A549 (cell line): ENCODE measurements around the gene AHSP. TPM values are rescaled to one million over a fixed set of nuclear protein-coding genes. Genes with fewer than 3 reads are reported as not detected.

Experiments
- ATAC-seq, 2 experiments: fragments of 200-7000 bp in 1 of 2; fragments of >200 bp in 1 of 2; cut with Nextera tagmentation in 1 of 2; cut with Tn5 transposase in 1 of 2; 3 replicates each; pipeline versions ENCODE4 v1.8.0 to v1.9.1; 2018 to 2020; ENCODE audit warnings: mild to moderate bottlenecking in 1 of 2, moderate library complexity in 1 of 2
- CTCF ChIA-PET: fragments of 300-600 bp; sonication (Branson Sonifier 250); formaldehyde crosslinking; extraction: SDS; loops from one replicate; lab custom pipeline; 2021; ENCODE audit warnings: antibody characterized with exemption, inconsistent platforms; lab: Yijun Ruan, JAX
- POLR2A ChIA-PET: fragments of 350-600 bp; formaldehyde crosslinking; extraction: SDS; loops from one replicate; lab custom pipeline; 2021; ENCODE audit warnings: antibody characterized with exemption, inconsistent platforms; lab: Yijun Ruan, JAX
- DNase-seq, 2 experiments: peaks; one replicate each; pipeline versions ENCODE4 v3.0.0 to v3.0.0-alpha.2; 2011 to 2016; ENCODE audit warnings: low read depth in 1 of 2, low spot score in 1 of 2
- FAIRE-seq: peaks from 2 replicates; lab custom pipeline; 2011; peaks lifted over from hg19 to GRCh38; lab: Jason Lieb, UNC
- H3K27ac ChIP-seq, 2 experiments: fragments of >200 bp; sonication (Bioruptor Twin); formaldehyde crosslinking; 3 replicates each; pipeline ENCODE4 v1.5.1; 2016 to 2017
- H3K4me1 ChIP-seq: fragments of >200 bp; sonication (Bioruptor Twin); formaldehyde crosslinking; 3 replicates; pipeline ENCODE4 v1.6.1; 2016
- H3K4me2 ChIP-seq: fragments of >200 bp; sonication (Bioruptor Twin); formaldehyde crosslinking; 3 replicates; pipeline ENCODE4 v1.6.1; 2016
- H3K4me3 ChIP-seq: fragments of >200 bp; sonication (Bioruptor Twin); formaldehyde crosslinking; 3 replicates; pipeline ENCODE4 v1.5.1; 2016
- H3K9me3 ChIP-seq: fragments of >200 bp; sonication (Bioruptor Twin); formaldehyde crosslinking; 3 replicates; pipeline ENCODE4 v1.6.1; 2016
- CHD4 ChIP-seq: fragments of 200-600 bp; sonication (generic); IDR thresholded peaks from 2 replicates; pipeline ENCODE4 v1.6.1; 2016; ENCODE audit warnings: antibody characterized with exemption, mild to moderate bottlenecking, borderline replicate concordance
- ESRRA ChIP-seq: fragments of 150-350 bp; IDR thresholded peaks from 2 replicates; pipeline ENCODE4 v1.6.1; 2014; ENCODE audit warnings: mild to moderate bottlenecking, low read length, borderline replicate concordance
- FOXS1 ChIP-seq: fragments of 250-450 bp; sonication (Bioruptor Pico); IDR thresholded peaks from 2 replicates; pipeline ENCODE4 v1.5.0; 2020; ENCODE audit warnings: mild to moderate bottlenecking, moderate library complexity
- HDAC2 ChIP-seq: fragments of 200-600 bp; sonication (generic); IDR thresholded peaks from 2 replicates; pipeline ENCODE4 v1.6.1; 2016
- HOXB5 ChIP-seq: fragments of 250-450 bp; sonication (Bioruptor Pico); IDR thresholded peaks from 2 replicates; pipeline ENCODE4 v1.5.0; 2020; ENCODE audit warnings: mild to moderate bottlenecking, moderate library complexity
- JUN ChIP-seq, 2 experiments: fragments of >200 bp; sonication (Bioruptor Twin); formaldehyde crosslinking; IDR thresholded peaks; 2 replicates in 1 of 2; 3 replicates in 1 of 2; pipeline ENCODE4 v1.6.1; 2016 to 2017
- JUNB ChIP-seq: fragments of >200 bp; sonication (Bioruptor Twin); formaldehyde crosslinking; IDR thresholded peaks from 2 replicates; pipeline ENCODE4 v1.6.1; 2016
- KDM1A ChIP-seq: fragments of 200-600 bp; sonication (generic); IDR thresholded peaks from 2 replicates; pipeline ENCODE4 v1.6.1; 2016; ENCODE audit warnings: low read depth, mild to moderate bottlenecking
- KDM5A ChIP-seq: fragments of 200-600 bp; sonication (generic); IDR thresholded peaks from 2 replicates; pipeline ENCODE4 v1.6.1; 2016; ENCODE audit warnings: antibody characterized with exemption, mild to moderate bottlenecking
- MAFK ChIP-seq: fragments of 450-650 bp; IDR thresholded peaks from 2 replicates; pipeline ENCODE4 v1.6.1; 2014; ENCODE audit not compliant: partially characterized antibody
- MYC ChIP-seq: IDR thresholded peaks from 2 replicates; pipeline ENCODE4 v1.6.1; 2012; ENCODE audit warnings: mild to moderate bottlenecking, inconsistent platforms, low read length, improper control_type of control experiment, borderline replicate concordance
- NFE2L2 ChIP-seq: fragments of 150-350 bp; conservative IDR thresholded peaks from 2 replicates; pipeline ENCODE4 v1.6.1; 2014; ENCODE audit warnings: low read length
- NPAS2 ChIP-seq: fragments of 250-450 bp; sonication (Bioruptor Pico); IDR thresholded peaks from 2 replicates; pipeline ENCODE4 v1.8.0; 2022; ENCODE audit warnings: mild to moderate bottlenecking, moderate library complexity, borderline replicate concordance
- PHF8 ChIP-seq: fragments of 200-600 bp; sonication (generic); IDR thresholded peaks from 2 replicates; pipeline ENCODE4 v1.6.1; 2016; ENCODE audit warnings: low read depth, mild to moderate bottlenecking, antibody characterized with exemption, moderate library complexity, borderline replicate concordance
- POLR2A ChIP-seq: IDR thresholded peaks from 2 replicates; pipeline ENCODE4 v1.6.1; 2012; ENCODE audit warnings: mild to moderate bottlenecking, low read length
- RAD21 ChIP-seq, 2 experiments: fragments of >200 bp in 1 of 2; sonication (Bioruptor Twin) in 1 of 2; formaldehyde crosslinking in 1 of 2; IDR thresholded peaks in 1 of 2; conservative IDR thresholded peaks in 1 of 2; 2 replicates in 1 of 2; 3 replicates in 1 of 2; pipeline ENCODE4 v1.6.1; 2012 to 2018; ENCODE audit warnings: inconsistent platforms in 1 of 2
- TP53 ChIP-seq: fragments of 250-450 bp; sonication (Bioruptor Pico); IDR thresholded peaks from 2 replicates; pipeline ENCODE4 v1.5.0; 2021; ENCODE audit warnings: mild to moderate bottlenecking, moderate library complexity
- ZSCAN20 ChIP-seq: fragments of 250-450 bp; sonication (Bioruptor Pico); IDR thresholded peaks from 2 replicates; pipeline ENCODE4 v1.8.0; 2022; ENCODE audit warnings: mild to moderate bottlenecking, moderate library complexity
- WGBS: methylation state at CpG from one replicate; pipeline ENCODE4 v1.1.6; 2017; ENCODE audit errors: missing lambda C conversion rate; 5-methylcytosine and 5-hydroxymethylcytosine counted together
- polyA plus RNA-seq, 4 experiments: library from polyadenylated mRNA; depleted of rRNA in 3 of 4; stranded (reverse); fragments of >200 nt; fragmentation: RNase III in 1 of 4; extraction: RNeasy Plus Mini Kit Qiagen cat#74134 plus additional on column Dnase treatment in 1 of 4; gene quantifications; 2 replicates in 3 of 4; 3 replicates in 1 of 4; pipeline ENCODE4 v1.2.3, GENCODE V29; 2011 to 2017
- TF ChIP-seq, protein P1 (sequence below): fragments of 450-650 bp; IDR thresholded peaks from 2 replicates; pipeline ENCODE4 v1.6.1; 2014; ENCODE audit warnings: antibody characterized with exemption
- TF ChIP-seq, protein P2 (sequence below): fragments of >200 bp; sonication (Bioruptor Twin); formaldehyde crosslinking; IDR thresholded peaks from 2 replicates; pipeline ENCODE4 v1.6.1; 2016
- TF ChIP-seq, protein P3 (sequence below): fragments of >200 bp; sonication (Bioruptor Twin); formaldehyde crosslinking; IDR thresholded peaks from 3 replicates; pipeline ENCODE4 v1.6.1; 2016
- TF ChIP-seq, protein P4 (sequence below): fragments of 200-600 bp; sonication (generic); IDR thresholded peaks from 2 replicates; pipeline ENCODE4 v1.6.1; 2016; ENCODE audit warnings: antibody characterized with exemption, mild to moderate bottlenecking, moderate library complexity

Gene AHSP
- polyA plus RNA-seq, 2 of the 4 experiments (the other 2 are of a cell fraction), result not detected

GRCh38 chr16:31530405-31530804 lies 2.7 kb downstream of the AHSP start:
- FAIRE-seq, result no peak
- no peak overlapping the region for H3K27ac ChIP-seq
- no peak for DNase-seq
- H3K4me2 ChIP-seq, result peak overlapping the region; percentile 69; the same call in 1 of the 3 replicates
- POLR2A ChIA-PET, result no interaction called here
- CTCF ChIA-PET, result no interaction called here
- H3K9me3 ChIP-seq, result peaks cover 6% of the 10 kb centered on the region; the same call in 2 of the 3 replicates
- H3K4me3 ChIP-seq, result no peak overlapping the region
- no peak for ATAC-seq
- H3K4me1 ChIP-seq, result no peaks in the 10 kb centered on the region
- WGBS, result 45% methylated on average over 5 of the region's 5 CpGs
- peak; percentile 40 for TF ChIP-seq MAFK
- no peak for TF ChIP-seq MYC

- Histone ChIP-seq H3K4me1 (no peaks in the 10 kb centered on the region), H3K4me3 (no peak overlapping the region), H3K27ac (no peak overlapping the region), H3K4me2 (no peak overlapping the region), H3K9me3 (peaks cover 6% of the 10 kb centered on the region; the same call in 2 of the 3 replicates)
- ChIA-PET POLR2A (no interaction called here), CTCF (no interaction called here)
- FAIRE-seq (no peak), DNase-seq (no peak), ATAC-seq (no peak)
- no peak for TF ChIP-seq KDM1A
- TF ChIP-seq, protein P1, sequence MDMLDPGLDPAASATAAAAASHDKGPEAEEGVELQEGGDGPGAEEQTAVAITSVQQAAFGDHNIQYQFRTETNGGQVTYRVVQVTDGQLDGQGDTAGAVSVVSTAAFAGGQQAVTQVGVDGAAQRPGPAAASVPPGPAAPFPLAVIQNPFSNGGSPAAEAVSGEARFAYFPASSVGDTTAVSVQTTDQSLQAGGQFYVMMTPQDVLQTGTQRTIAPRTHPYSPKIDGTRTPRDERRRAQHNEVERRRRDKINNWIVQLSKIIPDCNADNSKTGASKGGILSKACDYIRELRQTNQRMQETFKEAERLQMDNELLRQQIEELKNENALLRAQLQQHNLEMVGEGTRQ, result no peak
- no peak for TF ChIP-seq POLR2A
- TF ChIP-seq JUN (IDR thresholded peaks at IDR 0.05), result no peak
- TF ChIP-seq PHF8, result no peak
- no peak for TF ChIP-seq TP53 (CRISPR knock-in tag)
- TF ChIP-seq HOXB5 (CRISPR knock-in tag), result no peak
- no peak for TF ChIP-seq JUNB
- WGBS, result 0% methylated on average over 1 of the region's 1 CpG
Observed at GRCh38 chr16:31531096-31531495, 3.4 kb downstream of the AHSP start.

GRCh38 chr16:31532120-31532519 lies 4.4 kb downstream of the AHSP start:
- Histone ChIP-seq H3K4me3 (no peak overlapping the region), H3K27ac (no peak overlapping the region), H3K4me2 (no peak overlapping the region), H3K9me3 (peaks cover 6% of the 10 kb centered on the region; the same call in 2 of the 3 replicates), H3K4me1 (no peaks in the 10 kb centered on the region)
- no peak for DNase-seq
- CTCF ChIA-PET, result interaction anchor here (0.6 to 1.4 kb wide), 2 partner anchors 10 to 161 kb away, joined by 3 read pairs; no protein-coding TSS in a partner anchor
- POLR2A ChIA-PET, result no interaction called here
- ATAC-seq, result no peak
- FAIRE-seq, result no peak
- 6% methylated on average over 2 of the region's 2 CpGs for WGBS
- TF ChIP-seq POLR2A (no peak), NFE2L2 (no peak)
- TF ChIP-seq, protein P2, sequence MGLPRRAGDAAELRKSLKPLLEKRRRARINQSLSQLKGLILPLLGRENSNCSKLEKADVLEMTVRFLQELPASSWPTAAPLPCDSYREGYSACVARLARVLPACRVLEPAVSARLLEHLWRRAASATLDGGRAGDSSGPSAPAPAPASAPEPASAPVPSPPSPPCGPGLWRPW, result no peak

GRCh38 chr16:31532896-31533295 lies 5.2 kb downstream of the AHSP start:
- FAIRE-seq, result no peak
- Histone ChIP-seq H3K9me3 (peaks cover 6% of the 10 kb centered on the region), H3K4me3 (no peak overlapping the region), H3K4me2 (no peak overlapping the region), H3K4me1 (no peaks in the 10 kb centered on the region), H3K27ac (no peak overlapping the region)
- CTCF ChIA-PET, result interaction anchor here (1.4 kb wide), 1 partner anchor 10 kb away, joined by 3 read pairs; no protein-coding TSS in a partner anchor
- TF ChIP-seq ESRRA, result no peak
- 78% methylated on average over 4 of the region's 4 CpGs for WGBS
- ATAC-seq, result no peak
- no peak for DNase-seq
- POLR2A ChIA-PET, result no interaction called here

DNA sequence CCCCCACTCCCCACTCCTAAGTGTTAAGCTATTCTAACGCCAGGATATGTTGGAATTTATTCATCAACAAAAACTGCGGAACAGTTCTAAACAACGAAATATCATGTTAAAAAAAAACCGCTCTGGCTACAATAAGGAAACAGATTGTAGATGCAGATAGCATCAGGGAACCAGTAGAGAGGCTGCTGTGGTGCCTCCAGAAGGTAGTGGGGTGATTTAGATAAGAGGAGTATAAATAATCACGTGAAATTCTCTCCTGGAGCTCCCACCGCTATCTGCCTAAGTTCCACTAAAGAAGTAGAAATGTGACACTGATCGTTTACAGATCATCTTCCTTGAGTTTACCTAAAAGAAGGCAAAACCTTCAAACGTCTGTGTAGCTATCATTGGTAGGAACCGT lies 8.0 kb downstream of the AHSP start:
- CTCF ChIA-PET, result no interaction called here
- ATAC-seq, result no peak
- H3K9me3 ChIP-seq, result peaks cover 13% of the 10 kb centered on the region; the same call in 2 of the 3 replicates
- H3K4me2 ChIP-seq, result no peak overlapping the region
- WGBS, result 44% methylated on average over 9 of the region's 9 CpGs
- H3K4me3 ChIP-seq, result no peak overlapping the region
- POLR2A ChIA-PET, result no interaction called here
- no peak overlapping the region for H3K27ac ChIP-seq
- DNase-seq, result no peak
- no peaks in the 10 kb centered on the region for H3K4me1 ChIP-seq
- no peak for FAIRE-seq
- TF ChIP-seq, protein P3, sequence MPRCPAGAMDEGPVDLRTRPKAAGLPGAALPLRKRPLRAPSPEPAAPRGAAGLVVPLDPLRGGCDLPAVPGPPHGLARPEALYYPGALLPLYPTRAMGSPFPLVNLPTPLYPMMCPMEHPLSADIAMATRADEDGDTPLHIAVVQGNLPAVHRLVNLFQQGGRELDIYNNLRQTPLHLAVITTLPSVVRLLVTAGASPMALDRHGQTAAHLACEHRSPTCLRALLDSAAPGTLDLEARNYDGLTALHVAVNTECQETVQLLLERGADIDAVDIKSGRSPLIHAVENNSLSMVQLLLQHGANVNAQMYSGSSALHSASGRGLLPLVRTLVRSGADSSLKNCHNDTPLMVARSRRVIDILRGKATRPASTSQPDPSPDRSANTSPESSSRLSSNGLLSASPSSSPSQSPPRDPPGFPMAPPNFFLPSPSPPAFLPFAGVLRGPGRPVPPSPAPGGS, result no peak
- TF ChIP-seq KDM5A (no peak), RAD21 (conservative IDR thresholded peaks at IDR 0.05 in 1 of 2, IDR thresholded peaks at IDR 0.05 in 1 of 2) (no peak), NFE2L2 (no peak), HDAC2 (no peak), CHD4 (no peak), FOXS1 (no peak), NPAS2 (CRISPR knock-in tag) (no peak), KDM1A (no peak), ZSCAN20 (CRISPR knock-in tag) (no peak), ESRRA (no peak)
- TF ChIP-seq, protein P4, sequence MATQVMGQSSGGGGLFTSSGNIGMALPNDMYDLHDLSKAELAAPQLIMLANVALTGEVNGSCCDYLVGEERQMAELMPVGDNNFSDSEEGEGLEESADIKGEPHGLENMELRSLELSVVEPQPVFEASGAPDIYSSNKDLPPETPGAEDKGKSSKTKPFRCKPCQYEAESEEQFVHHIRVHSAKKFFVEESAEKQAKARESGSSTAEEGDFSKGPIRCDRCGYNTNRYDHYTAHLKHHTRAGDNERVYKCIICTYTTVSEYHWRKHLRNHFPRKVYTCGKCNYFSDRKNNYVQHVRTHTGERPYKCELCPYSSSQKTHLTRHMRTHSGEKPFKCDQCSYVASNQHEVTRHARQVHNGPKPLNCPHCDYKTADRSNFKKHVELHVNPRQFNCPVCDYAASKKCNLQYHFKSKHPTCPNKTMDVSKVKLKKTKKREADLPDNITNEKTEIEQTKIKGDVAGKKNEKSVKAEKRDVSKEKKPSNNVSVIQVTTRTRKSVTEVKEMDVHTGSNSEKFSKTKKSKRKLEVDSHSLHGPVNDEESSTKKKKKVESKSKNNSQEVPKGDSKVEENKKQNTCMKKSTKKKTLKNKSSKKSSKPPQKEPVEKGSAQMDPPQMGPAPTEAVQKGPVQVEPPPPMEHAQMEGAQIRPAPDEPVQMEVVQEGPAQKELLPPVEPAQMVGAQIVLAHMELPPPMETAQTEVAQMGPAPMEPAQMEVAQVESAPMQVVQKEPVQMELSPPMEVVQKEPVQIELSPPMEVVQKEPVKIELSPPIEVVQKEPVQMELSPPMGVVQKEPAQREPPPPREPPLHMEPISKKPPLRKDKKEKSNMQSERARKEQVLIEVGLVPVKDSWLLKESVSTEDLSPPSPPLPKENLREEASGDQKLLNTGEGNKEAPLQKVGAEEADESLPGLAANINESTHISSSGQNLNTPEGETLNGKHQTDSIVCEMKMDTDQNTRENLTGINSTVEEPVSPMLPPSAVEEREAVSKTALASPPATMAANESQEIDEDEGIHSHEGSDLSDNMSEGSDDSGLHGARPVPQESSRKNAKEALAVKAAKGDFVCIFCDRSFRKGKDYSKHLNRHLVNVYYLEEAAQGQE, result no peak
